Left forelimb (tissue), 1 donor: ENCODE results near the gene INIP.

Source experiments
- DNase-seq: peaks from one replicate; pipeline ENCODE4 v3.0.0-alpha.2; 2018; ENCODE audit warnings: low spot score

The INIP gene, protein sequence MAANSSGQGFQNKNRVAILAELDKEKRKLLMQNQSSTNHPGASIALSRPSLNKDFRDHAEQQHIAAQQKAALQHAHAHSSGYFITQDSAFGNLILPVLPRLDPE

DNA sequence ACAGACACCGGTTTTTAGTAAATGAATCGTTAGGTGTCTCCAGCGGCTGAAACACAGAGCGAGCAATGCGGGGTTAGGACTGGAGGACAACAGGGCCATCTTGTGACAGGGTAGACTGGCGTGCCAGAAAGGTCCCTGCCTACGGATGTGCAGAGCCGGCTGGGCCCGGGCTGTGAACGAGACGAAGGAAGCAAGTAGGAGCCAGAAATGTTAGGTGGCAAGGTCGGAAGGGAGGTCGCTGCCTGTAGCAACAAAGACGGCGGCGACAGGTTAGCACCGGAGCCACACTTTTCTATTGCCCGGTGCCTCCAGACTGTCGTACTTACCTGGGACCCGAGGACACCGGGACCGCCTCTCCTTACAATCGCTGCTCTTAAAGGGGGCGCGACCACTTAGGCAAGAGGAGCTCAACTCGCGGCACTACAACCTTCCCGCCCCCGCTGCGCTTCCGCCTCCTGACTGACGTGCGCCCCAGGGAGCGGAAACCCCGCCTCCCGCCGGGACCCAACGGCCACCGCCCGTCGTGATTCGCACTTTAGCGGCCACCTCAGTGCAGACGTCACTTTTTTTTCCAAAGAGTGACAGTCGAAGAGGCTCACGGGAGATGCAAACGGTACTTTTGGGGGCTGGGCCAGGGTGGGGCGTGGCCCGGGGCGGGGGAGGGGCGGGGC, at the start of gene INIP:
Gene INIP (minus strand): TSS at position 457 of the 671 bp plus-strand sequence. CDS start 1,632 bp downstream, outside the sequence.
- DNase-seq, result peak; percentile 95

DNA sequence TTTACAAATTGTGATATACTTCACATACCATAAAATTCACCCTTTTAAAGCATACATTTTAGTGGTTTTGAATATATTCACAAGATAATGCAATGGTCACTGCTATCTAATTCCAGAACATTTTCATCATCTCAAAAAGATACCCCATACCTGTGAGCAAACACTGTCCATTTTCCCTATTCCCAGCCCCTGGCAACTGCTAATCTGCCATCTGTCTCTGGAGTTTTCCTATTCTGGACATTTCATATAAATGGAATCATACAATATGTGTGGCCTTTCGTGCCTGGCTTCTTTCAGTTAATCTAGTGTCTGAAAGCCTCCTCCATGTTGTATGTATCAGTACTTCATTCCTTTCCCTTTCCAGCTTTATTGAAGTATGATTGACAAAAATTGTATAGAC, 47.4 kb upstream of the INIP start:
- DNase-seq, result no peak

DNA sequence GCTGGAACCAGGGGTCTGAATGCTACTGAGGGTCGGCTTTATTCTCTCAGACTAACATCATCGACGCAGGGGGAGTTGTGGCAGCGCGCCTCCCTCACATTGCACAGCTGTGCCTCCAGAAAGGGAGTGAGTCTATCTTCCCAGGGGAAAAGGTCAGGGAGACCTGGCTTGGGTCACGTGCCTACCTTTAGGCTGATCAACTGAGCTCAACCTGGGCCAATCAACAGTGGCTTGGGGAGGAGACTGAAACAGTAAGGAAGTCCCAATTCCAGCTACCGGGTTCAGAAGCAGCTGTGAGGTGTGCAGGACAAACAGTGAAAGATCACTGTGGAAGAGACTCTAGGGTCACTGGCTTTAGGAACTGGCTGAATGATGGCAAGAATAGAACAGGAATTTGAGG, 46.9 kb upstream of the INIP start:
- DNase-seq, result no peak

DNA sequence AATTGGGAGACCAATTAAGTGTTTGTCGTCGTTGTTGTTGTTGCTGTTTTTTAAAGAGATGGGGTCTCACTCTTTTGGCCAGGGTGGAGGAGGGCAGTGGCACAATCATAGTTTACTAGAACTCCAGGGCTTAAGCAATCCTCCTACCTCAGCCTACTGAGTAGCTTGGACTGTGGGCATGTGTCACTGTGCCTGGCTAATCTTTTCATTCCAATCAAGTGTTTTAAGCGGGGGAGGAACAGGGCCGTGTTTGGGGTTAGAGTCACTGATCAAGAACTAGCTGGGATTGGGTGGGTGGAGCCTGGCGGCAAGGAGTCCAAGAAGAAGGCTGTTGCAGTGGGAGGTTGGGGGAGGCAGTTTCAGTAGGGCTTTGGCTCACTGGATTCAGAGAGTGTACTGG, 46.4 kb upstream of the INIP start:
- DNase-seq, result no peak

DNA sequence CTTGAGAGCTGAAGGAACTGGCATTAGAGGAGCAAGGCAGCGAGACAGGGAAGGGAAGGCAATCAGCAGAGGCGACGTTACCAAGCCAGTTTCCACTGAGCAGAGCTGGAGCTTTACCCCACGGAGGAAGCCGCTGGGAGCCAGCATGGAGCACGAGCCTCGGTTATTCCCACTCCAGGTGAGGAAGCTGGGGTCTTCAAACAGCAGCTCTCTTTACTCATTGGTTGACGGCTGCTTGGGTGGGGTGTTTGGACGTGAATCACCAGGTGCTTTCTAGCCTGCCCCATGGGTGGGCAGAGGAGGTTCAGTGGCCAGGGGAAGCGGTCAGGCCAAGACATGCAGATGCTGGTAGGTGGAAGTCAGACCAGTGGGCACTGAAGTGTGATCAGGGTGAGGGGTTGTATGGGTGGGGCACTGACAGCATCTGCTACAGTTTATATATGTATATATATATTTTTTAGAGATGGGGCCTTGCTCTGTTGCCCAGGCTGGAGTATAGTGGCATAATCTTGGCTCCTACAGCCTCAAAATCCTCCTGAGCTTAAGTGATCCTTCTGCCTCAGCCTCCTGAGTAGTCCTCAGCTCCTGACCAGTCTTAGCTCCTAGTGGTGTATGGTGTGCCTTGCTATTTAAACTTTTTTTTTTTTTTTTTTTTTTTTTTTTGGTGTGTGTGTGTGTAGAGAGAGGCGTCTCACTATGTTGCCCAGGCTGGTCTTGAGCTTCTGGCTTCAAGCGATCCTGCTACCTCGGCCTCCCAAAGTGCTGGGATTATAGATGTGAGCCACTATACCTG, 45.0 kb upstream of the INIP start:
- no peak for DNase-seq

DNA sequence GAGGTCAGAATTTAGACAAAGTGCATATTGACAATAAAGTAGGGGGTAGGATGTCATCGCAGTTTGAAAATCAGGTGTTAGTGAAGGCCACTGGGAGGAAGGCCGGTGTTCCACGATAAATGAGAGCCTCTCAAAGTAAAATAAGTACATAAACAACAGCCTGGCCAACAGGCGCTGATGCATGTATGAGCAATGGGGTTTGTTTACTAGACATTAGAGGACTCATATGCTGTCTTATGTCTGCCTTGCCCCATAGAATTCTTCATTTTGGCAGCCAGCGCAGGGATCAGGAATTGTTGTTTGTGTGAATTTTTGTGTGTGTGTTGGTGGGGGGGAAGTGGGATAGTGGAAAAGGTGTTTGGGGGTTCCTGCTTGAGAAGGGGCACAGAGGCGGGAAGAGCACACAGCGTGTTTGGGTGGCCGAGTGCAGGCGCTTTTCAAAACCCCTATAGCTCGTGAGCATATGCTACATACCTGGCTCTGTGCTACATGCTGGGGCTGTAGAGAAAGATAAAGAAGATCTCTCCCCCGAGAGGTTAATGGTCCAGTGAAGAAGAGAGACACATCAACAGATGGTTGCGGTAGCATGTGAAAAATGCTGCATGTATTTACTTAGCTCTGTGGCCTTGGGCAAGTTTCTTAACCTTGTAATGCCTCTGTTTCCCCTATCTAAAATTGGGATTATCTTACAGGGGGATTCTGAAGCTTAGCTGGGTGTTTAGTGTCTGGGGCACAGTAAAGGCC, 44.2 kb upstream of the INIP start:
- no peak for DNase-seq

DNA sequence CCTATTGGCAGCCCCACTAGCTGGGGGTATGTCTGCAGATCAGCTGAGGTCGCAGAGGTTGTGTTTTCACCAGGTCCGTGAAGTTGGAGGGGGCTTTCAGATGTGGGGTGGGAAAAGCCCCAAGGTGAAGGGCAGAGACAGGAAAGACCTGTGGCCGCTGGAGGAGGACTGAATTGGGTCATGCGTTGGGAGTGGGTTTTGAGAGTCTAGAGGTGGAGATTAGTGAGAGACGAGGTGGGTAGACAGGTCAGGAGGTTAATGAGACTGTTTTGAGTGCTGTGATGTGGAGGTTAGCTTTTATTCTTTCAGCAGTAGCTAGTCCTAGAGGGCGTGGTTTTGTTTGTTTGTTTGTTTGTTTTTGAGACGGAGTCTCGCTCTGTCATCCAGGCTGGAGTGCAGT, 42.9 kb upstream of the INIP start:
- DNase-seq, result no peak

DNA sequence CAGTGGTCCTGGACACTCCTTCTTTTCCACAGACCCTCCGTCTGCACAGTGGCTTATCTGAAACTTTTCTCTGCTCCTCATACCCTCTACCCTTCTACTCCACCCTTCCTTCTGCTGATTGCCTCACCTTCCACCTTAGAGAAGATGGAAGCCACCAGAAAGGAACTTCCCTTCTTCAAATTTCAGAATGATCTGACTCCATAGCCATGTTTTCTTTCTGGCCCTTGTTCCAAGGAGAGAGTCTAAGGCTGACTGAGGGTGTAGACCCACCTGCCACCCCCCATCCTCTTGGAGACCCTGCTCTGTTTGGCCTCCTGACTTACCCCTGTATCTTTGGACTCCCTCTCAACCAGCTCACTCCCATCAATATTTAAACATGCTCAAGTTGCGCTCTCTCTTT, 40.0 kb upstream of the INIP start:
- no peak for DNase-seq

DNA sequence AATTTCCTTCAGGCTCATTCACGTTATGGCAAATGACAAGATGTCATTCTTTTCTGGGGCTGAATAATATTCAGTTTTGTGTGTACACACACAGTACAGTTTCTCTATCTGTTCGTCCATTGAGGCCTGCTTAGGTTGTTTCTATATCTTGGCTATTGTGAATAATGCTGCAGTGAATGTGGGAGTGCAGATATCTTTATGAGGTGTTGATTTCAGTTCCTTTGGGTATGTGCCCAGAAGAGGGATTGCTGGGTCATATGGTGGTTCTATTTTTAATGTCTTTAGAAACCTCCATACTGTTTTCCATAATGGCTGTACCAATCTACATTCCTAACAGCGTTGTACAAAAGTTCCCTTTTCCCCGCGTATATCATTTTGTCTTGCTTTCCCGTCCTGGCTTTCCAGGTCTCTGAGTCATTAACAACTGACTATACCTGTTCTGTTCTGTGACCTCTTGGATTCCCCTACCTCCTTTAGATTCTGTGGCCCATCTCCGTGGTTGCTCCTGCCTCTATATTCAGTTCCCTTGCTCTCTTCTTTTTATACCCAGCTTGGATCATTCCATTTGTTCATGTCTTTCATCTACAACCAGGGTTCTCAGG, 39.5 kb upstream of the INIP start:
- no peak for DNase-seq

DNA sequence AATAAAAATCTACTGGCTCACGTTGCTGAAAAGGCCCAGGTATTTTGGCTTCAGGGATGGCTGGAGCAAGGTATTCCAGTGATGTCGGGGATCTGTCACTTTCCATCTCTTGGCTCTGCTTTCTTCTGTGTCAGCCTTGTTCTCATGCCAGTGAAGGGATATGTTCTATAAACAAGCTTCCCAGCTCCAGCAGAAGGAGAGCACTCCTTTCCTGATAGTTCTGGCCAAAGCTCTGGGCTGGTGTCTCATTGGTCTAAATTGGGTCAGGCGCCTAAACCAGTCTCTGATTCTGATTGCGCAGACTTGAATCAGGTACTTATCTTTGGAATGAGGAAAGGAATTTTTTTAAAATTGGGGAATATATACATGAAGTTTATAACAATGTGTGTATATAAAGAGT, 37.8 kb upstream of the INIP start:
- DNase-seq, result no peak

DNA sequence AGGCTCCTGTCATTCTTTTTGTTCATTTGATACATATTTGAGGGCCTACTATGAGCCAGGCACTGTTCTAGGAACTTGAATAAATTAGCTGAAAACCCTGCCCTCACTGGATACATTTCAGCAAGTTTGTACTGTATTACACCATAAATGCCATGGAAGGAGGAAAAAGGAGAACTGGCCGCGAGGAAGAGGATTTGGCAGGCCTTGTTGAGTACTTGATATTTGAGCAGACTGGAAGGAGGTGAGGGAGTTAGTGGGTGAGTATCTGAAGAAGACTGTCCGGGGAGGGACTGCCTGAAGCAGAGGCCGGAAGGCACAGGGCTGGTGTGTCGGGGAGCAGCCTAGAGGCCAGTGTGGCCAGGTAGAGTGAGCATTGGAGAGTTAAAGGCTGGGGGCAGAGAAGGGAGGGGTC, 37.1 kb upstream of the INIP start:
- no peak for DNase-seq

DNA sequence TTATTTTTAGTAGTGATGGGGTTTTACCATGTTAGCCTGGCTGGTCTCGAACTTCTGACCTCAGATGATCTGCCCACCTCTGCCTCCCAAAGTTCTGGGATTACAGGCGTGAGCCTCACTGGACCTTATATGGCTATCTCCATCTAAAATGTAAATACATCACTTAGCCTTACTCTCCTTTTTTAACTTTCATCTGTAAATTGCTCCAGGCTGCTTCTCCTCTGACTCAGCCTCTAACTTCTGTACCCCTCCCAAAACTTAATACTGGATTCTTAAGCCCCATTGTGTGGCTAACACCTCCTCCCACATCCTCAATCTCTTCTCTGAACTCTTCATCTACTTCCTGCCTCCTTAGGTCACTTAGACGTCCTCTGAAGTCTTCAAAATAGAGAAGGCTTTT, 36.7 kb upstream of the INIP start:
- no peak for DNase-seq

DNA sequence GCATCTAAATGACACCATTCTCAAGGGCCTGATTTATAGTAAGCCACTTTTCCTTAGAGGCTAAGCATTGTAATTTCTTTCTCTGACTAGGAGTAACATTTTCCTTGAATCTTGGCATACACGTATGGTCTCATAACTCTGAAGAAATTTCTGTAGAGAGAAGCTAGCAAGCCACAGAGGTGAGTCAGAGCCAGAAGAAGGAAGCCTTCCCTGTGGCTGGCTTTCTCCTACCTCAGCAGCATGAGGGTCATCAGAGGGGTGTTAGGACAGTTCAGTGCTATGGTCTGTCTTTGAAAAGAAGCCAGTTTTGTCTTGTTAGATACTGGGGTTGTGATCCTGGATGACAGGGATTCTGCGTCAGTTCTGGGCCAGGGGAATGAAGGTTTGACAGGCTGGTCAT, 35.8 kb upstream of the INIP start:
- DNase-seq, result no peak

DNA sequence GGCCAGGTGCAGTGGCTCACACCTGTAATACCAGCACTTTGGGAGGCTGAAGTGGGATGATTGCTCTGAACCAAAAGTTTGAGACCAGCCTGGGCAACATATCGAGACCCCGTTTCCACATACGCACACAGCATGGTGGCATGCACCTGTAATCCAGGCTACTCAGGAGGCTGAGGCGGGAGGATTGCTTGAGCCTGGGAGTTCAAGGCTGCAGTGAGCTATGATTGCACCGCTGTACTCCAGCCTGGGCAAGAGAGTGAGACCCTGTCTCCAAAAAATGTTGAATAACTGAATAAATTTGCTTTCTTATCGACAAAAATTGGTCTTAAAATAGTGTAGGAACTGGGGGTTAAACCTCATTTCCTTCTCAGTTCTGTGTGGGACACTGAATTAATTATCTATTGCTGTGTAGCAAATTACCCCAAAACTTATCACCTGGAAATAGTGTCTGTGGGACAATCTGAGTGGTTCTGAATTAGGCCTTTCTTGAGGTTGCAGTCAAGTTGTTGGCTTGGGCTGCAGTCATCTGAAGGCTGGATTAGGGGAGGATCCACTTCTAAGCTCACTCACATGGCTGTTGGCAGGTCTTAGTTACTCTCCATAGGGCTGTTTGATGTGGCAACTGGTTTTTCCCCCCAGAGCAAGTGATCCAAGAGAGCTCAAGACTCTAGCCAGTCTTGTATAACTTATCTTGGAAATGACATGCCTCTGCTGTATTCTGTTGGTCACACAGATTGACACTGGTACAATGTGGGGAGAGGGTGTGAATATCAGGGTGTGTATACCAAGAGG, 34.6 kb upstream of the INIP start:
- DNase-seq, result no peak

DNA sequence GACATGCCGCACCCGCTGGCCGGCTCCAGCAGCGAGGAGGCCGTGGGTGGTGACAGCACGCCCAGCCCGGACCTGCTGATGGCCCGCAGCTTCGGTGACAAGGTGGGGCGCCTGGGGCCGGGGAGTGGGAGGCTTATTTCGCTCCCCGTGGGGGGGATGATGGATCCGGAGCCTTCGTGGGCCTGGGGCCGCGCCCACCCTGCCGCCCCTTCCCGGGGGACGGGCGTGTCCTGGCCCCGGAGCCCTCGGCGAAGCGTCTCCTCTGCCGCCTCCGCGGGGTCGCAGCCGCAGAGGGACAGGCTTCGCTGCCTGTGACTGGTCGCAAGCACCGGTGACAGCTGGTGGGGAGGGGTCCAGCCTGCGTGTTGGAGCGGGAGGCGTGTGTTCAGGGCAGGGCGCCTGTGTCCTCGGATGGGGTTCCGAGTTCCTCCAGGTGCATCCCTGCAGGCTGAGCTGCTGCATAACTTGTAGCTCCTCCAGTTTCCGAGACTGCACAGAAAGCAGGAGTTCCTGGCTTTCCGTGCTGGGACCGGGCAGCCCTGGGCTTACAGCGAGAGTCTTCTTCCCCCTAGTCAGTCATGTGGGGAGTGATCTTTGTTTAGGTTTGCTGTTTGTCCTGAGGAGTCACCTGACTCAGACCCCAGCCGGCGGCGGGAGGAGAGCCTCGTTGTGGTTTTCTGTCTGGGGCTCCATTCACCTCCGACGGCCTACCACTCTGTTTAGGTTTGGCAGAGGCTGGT, 33.3 kb upstream of the INIP start:
- DNase-seq, result peak; percentile 73

DNA sequence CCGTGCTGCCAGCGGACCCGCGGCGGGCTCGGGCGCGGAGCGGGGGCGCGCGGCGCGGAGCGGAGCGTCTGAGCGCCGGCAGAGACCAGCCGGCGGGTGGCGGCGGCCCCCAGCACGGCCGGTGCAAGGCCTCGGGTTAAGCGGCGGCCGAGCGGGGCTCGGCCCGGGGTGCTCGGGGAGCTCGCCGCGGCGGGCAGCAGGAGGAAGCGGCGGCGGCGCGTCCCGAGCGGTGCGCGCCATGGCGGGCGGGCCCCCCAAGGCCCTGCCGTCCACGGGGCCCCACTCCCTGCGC, 32.8 kb upstream of the INIP start:
- no peak for DNase-seq

DNA sequence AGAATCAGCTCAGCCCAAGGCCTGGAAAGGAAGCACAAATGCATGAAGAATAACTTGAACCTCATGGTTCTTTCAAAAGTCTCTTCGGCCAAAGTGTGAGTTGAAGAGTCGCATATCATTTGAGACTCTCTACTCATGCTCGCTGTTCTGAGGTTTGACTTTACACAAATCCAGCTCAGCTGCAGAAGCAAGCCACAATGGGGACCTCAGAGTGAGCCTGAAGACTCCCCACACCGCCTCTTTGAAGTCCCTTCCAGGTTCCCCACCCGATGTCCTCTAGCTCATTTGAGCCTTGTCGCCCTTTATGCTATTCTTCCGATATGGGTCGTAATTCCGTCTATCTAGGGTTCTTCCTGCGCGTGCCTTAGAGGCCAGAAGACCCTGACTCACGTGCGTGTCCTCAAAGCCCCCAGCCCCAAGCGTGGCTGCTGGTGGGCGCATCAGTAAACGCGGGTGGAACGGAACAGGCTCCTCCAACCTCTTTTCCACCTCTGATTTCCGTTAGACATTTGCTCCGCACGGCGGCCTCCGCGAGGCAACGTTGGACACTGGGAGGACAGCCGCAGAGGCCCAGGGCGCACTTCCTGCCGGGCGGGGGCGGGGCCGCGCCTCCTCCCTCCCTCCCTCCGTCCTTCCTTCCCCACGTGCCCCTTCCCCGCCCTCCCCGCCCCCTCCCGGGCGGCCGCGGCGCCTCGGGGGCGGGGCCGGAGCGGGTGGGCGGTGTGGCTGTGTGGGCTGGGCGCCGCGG, 32.3 kb upstream of the INIP start, which contains the start of gene SNX30:
Gene SNX30 (plus strand): TSS at position 745 of the 748 bp plus-strand sequence. CDS start 242 bp downstream, outside the sequence.
- DNase-seq, result peak; percentile 93

DNA sequence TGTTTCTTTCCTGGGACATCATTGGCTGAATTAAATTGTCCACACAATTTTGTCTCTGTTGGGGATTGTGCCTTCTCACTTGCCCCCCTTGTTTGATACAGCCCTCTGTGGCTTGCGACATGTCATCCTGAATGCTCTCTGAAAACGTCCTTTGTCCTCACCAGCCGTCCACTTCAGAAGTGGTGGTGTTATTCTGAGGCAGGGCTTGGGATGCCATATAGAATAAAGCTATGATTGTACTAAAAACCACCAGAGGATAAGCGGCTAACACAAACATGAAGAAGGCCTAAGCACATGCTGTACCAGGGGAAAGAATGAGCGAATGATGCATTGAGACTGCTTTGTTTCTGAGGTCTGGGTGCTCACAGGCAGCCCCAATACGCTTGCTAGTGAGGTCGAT, 29.2 kb upstream of the INIP start:
- no peak for DNase-seq

DNA sequence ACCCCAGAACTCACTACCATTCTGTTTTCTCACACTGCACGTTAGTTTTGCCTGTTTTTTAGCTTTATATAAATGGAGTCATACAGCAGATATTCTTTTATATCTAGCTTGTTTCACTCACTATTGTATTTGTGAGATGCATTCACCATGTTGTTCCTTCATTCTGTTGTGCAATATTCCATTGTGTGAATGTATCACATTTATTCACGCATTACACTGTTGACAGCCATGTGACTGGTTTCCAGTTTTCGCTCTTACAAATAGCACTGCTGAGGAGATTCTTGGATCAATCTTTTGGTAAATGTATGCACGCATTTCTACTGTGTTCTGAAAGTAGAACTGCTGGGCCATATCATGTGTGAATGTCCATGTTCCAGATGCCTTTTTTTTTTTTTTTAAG, 26.3 kb upstream of the INIP start:
- DNase-seq, result no peak

DNA sequence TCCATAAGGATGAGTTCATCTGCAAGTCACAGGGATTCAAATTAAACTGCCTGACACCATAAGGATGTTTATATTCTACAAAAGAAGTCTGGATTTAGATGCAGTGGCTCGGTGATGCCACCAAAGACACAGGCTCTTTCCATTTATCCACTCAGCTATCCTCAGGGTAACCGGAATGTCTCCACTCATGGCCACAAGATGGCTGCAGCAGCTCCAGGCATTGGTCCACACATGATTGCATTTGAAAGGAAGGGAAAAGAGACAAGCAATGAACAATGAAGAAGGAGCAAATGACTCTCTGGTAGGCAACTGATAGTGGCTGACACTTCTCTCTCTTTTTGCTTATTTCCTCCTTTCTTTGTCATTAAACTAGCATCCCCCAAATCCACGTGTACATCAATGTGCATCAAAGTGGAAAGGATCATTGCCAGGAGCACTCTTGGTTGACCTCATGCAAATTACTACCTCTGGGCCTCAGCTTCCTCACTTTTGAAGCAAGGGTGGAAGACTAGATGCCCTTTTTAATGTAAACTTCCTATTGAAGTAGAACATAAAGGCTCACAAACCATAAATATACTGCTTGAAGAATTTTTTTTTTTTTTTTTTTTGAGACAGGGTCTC, 25.4 kb upstream of the INIP start:
- DNase-seq, result no peak
